ENCODE measurements around the gene UBE2K. TPM values are rescaled to one million over a fixed set of nuclear protein-coding genes. Genes with fewer than 3 reads are reported as not detected.
"Not testable (repeated sequence)": the region's sequence is repeated elsewhere in the genome, so short reads cannot be mapped to it uniquely, and the experiment has no call there.

Gene UBE2K
- total RNA-seq, 2 donors from 2014 or later = 25.6 to 30.3 TPM

DNA sequence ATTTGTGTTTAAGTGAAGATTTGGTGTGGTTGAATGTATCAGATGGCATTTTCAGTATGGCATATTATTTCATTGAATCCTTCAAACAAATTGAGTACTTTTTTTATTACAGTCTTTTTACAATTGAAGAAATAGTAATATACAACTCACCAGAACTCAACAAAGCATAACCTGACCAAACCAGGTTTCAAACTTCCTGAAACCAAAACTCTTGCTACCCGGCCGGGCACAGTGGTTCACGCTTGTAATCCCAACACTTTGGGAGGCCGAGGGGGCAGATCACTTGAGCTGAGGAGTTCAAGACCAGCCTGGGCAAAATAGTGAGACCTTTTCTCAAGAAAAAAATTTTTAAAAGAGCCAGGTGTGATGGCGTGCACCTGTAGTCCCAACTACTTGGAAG lies 94.2 kb downstream of the UBE2K start:
- DNase-seq (ENCODE audit: low spot score) = no peak
- no peak for TF ChIP-seq CTCF (IDR thresholded peaks at IDR 0.05)
- TF ChIP-seq POLR2AphosphoS5 (IDR thresholded peaks at IDR 0.05) = no peak
- no peak for TF ChIP-seq POLR2A (IDR thresholded peaks at IDR 0.05)
- Histone ChIP-seq H3K36me3 (no peaks in the 10 kb centered on the region), H3K4me3 (no peak overlapping the region), H3K27me3 (replicated peaks; ENCODE audit: insufficient read depth) (no peaks in the 10 kb centered on the region), H3K4me1 (replicated peaks) (no peaks in the 10 kb centered on the region), H3K27ac (no peak overlapping the region), H3K9me3 (no peaks in the 10 kb centered on the region)
- intact Hi-C loops (cut with DNase I) = no loop called here
- 94% methylated on average over 5 of the region's 5 CpGs for WGBS

DNA sequence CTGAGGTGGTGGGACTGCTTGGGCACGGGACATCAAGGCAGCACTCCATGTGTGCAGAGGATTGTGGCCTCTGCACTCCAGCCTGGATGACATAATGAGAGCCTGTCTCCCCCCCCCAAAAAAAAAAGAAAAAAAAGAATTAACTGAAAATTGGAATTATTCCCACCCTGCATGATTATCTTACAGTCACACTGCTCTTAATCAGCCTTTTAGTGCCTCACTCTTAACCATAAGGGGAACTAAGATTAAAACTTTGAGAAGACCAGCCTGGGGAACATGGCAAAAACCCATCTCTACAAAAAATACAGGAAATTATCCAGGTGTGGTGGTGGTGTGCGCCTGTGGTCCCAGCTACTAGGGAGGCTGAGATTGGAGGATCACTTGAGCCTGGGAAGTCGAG lies 94.6 kb downstream of the UBE2K start:
- Histone ChIP-seq H3K27ac (no peak overlapping the region), H3K4me3 (no peak overlapping the region), H3K36me3 (no peaks in the 10 kb centered on the region), H3K27me3 (replicated peaks; ENCODE audit: insufficient read depth) (no peaks in the 10 kb centered on the region), H3K9me3 (no peaks in the 10 kb centered on the region), H3K4me1 (replicated peaks) (no peaks in the 10 kb centered on the region)
- TF ChIP-seq POLR2AphosphoS5 (IDR thresholded peaks at IDR 0.05) (no peak), POLR2A (IDR thresholded peaks at IDR 0.05) (no peak), CTCF (IDR thresholded peaks at IDR 0.05) (no peak)
- WGBS = 95% methylated on average over 3 of the region's 3 CpGs
- intact Hi-C loops (cut with DNase I) = no loop called here
- DNase-seq (ENCODE audit: low spot score) = no peak

- DNase-seq (ENCODE audit: low spot score); H3K4me1 ChIP-seq (replicated peaks); H3K4me3 ChIP-seq; H3K27me3 ChIP-seq (replicated peaks; ENCODE audit: insufficient read depth); H3K9me3 ChIP-seq; intact Hi-C loops (cut with DNase I); H3K27ac ChIP-seq; H3K36me3 ChIP-seq: not testable (repeated sequence)
- 95% methylated on average over 13 of the region's 13 CpGs for WGBS
These were observed 95.0 kb downstream of the UBE2K start for GRCh38 chr4:39792976-39793375.

DNA sequence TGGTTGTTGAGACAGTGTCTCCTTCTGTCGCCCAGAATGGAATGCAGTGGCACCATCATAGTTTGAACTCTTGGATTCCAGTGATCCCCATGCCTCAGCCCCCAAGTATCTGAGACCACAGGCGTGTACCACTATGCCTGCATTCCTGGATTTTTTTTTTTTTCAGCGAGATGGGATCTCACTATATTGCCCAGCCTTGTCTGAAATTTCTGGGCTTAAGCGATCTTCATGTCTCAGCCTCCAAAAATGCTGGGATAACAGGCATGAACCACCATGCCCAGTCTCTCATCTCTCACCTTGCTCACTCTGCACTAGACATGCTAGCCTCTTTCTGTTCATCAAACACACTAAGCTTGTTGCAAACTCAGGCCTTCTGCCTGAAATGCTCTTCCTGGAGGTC lies 104.1 kb downstream of the UBE2K start:
- intact Hi-C loops (cut with DNase I) = no loop called here
- 48% methylated on average over 4 of the region's 4 CpGs for WGBS

GRCh38 chr4:39808231-39808749 lies 110.4 kb downstream of the UBE2K start:
- WGBS = 82% methylated on average over 8 of the region's 8 CpGs
- Histone ChIP-seq H3K27me3 (replicated peaks; ENCODE audit: insufficient read depth) (no peaks in the 10 kb centered on the region), H3K4me3 (no peak overlapping the region), H3K9me3 (no peaks in the 10 kb centered on the region), H3K27ac (no peak overlapping the region), H3K4me1 (replicated peaks) (no peaks in the 10 kb centered on the region), H3K36me3 (no peaks in the 10 kb centered on the region)
- intact Hi-C loops (cut with DNase I) = no loop called here
- TF ChIP-seq POLR2AphosphoS5 (IDR thresholded peaks at IDR 0.05) = no peak
- TF ChIP-seq POLR2A (IDR thresholded peaks at IDR 0.05) = no peak
- no peak for TF ChIP-seq CTCF (IDR thresholded peaks at IDR 0.05)
- no peak for DNase-seq (ENCODE audit: low spot score)

More for the DNA sequence above, 104.1 kb downstream of the UBE2K start:
- H3K9me3 ChIP-seq = no peaks in the 10 kb centered on the region
- no peaks in the 10 kb centered on the region for H3K36me3 ChIP-seq
- DNase-seq (ENCODE audit: low spot score) = no peak
- TF ChIP-seq POLR2AphosphoS5 (IDR thresholded peaks at IDR 0.05) = no peak
- TF ChIP-seq POLR2A (IDR thresholded peaks at IDR 0.05) = no peak
- no peak for TF ChIP-seq CTCF (IDR thresholded peaks at IDR 0.05)
- no peaks in the 10 kb centered on the region for H3K27me3 ChIP-seq (replicated peaks; ENCODE audit: insufficient read depth)
- no peak overlapping the region for H3K4me3 ChIP-seq
- no peak overlapping the region for H3K27ac ChIP-seq
- no peaks in the 10 kb centered on the region for H3K4me1 ChIP-seq (replicated peaks)
